ENCODE results near the gene ATG5. TPM values are rescaled to one million over a fixed set of nuclear protein-coding genes. Genes with fewer than 3 reads are reported as not detected.

Gene ATG5
- total and polyA plus RNA-seq, 2 donors (not counting 1 experiment from before 2014, with no cell fraction given): 13.6 to 26.3 TPM

GRCh38 chr6:106141441-106142237, 183.9 kb downstream of the ATG5 start:
- no peak for TF ChIP-seq EZH2 (IDR thresholded peaks at IDR 0.05; ENCODE audit: borderline replicate concordance, insufficient read depth, low read depth, low read length, poor library complexity, severe bottlenecking)
- TF ChIP-seq, protein P1, sequence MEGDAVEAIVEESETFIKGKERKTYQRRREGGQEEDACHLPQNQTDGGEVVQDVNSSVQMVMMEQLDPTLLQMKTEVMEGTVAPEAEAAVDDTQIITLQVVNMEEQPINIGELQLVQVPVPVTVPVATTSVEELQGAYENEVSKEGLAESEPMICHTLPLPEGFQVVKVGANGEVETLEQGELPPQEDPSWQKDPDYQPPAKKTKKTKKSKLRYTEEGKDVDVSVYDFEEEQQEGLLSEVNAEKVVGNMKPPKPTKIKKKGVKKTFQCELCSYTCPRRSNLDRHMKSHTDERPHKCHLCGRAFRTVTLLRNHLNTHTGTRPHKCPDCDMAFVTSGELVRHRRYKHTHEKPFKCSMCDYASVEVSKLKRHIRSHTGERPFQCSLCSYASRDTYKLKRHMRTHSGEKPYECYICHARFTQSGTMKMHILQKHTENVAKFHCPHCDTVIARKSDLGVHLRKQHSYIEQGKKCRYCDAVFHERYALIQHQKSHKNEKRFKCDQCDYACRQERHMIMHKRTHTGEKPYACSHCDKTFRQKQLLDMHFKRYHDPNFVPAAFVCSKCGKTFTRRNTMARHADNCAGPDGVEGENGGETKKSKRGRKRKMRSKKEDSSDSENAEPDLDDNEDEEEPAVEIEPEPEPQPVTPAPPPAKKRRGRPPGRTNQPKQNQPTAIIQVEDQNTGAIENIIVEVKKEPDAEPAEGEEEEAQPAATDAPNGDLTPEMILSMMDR (IDR thresholded peaks at IDR 0.05): no peak
- Mint-ChIP-seq H3K27me3 (peaks cover 3% of the 10 kb centered on the region), H3K4me1 (peaks cover 35% of the 10 kb centered on the region), H3K27ac (peak overlapping the region; percentile 57), H3K9me3 (ENCODE audit: insufficient read depth) (no peaks in the 10 kb centered on the region), H3K4me3 (peak overlapping the region; percentile 68)
- Histone ChIP-seq H3K36me3 (replicated peaks in 1 of 2; ENCODE audit: control extremely low read depth in 1 of 2, control insufficient read depth in 1 of 2, extremely low read depth in 1 of 2, insufficient read depth in 2 of 2, low read length in 1 of 2) (no peaks in the 10 kb centered on the region), H3K4me3 (ENCODE audit: control extremely low read depth in 1 of 5, extremely low read depth in 1 of 5, insufficient read depth in 1 of 5, low read depth in 2 of 5, low read length in 4 of 5) (no peak overlapping the region), H2AFZ (ENCODE audit: insufficient read depth, low read depth, low read length, poor library complexity, severe bottlenecking) (peak overlapping the region; percentile 73), H3K4me1 (ENCODE audit: control insufficient read depth in 2 of 2, insufficient read depth in 2 of 2, low read length in 2 of 2) (peaks cover 18 to 21% of the 10 kb centered on the region in 2 donors), H3K79me2 (ENCODE audit: control insufficient read depth, insufficient read depth, low read length) (no peaks in the 10 kb centered on the region), H4K20me1 (ENCODE audit: control insufficient read depth, insufficient read depth, low read length, poor library complexity, severe bottlenecking) (no peaks in the 10 kb centered on the region), H3K27me3 (replicated peaks in 1 of 4; ENCODE audit: control extremely low read depth in 1 of 4, control insufficient read depth in 3 of 4, insufficient read depth in 4 of 4, low read length in 3 of 4) (no peaks in the 10 kb centered on the region), H3K27ac (ENCODE audit: low read length in 2 of 2) (peak overlapping the region; percentile 34 to 42), H3K9me3 (ENCODE audit: control extremely low read depth in 1 of 3, control insufficient read depth in 2 of 3, insufficient read depth in 1 of 3, low read length in 2 of 3) (no peaks in the 10 kb centered on the region), H3K9ac (ENCODE audit: low read length) (peak overlapping the region; percentile 17), H3K4me2 (replicated peaks; ENCODE audit: low read depth, low read length, poor library complexity, severe bottlenecking) (peak overlapping the region; percentile 45)
- ChIA-PET CTCF (interaction anchor here (0.9 to 1.1 kb wide), 2 partner anchors 49 to 81 kb away, joined by 3 to 4 read pairs; no protein-coding TSS in a partner anchor), POLR2A (interaction anchor here (0.6 kb wide), 1 partner anchor 155 kb away, joined by 3 read pairs; no protein-coding TSS in a partner anchor)
- whole genome bisulfite sequencing (ENCODE audit: insufficient coverage): 0% methylated on average over 3 of the region's 9 CpGs
- ATAC-seq (ENCODE audit: low read depth) (peak; percentile 59), DNase-seq (peak; percentile 53)
- intact Hi-C loops (cut with micrococcal nuclease): no loop called here

GRCh38 chr6:106138151-106138550, 187.4 kb downstream of the ATG5 start:
- peaks cover 24% of the 10 kb centered on the region for H3K4me1 Mint-ChIP-seq
- Histone ChIP-seq H3K4me3 (ENCODE audit: control extremely low read depth in 1 of 5, extremely low read depth in 1 of 5, insufficient read depth in 1 of 5, low read depth in 2 of 5, low read length in 4 of 5) (no peak overlapping the region), H2AFZ (ENCODE audit: insufficient read depth, low read depth, low read length, poor library complexity, severe bottlenecking) (peak overlapping the region; percentile 36), H3K27ac (ENCODE audit: low read length in 2 of 2) (no peak overlapping the region), H3K27me3 (replicated peaks in 1 of 4; ENCODE audit: control extremely low read depth in 1 of 4, control insufficient read depth in 3 of 4, insufficient read depth in 4 of 4, low read length in 3 of 4) (no peaks in the 10 kb centered on the region), H3K9me3 (ENCODE audit: control extremely low read depth in 1 of 3, control insufficient read depth in 2 of 3, insufficient read depth in 1 of 3, low read length in 2 of 3) (no peaks in the 10 kb centered on the region), H3K79me2 (ENCODE audit: control insufficient read depth, insufficient read depth, low read length) (no peaks in the 10 kb centered on the region), H3K9ac (ENCODE audit: low read length) (no peak overlapping the region), H3K4me1 (ENCODE audit: control insufficient read depth in 2 of 2, insufficient read depth in 2 of 2, low read length in 2 of 2) (peaks cover 18 to 21% of the 10 kb centered on the region in 2 donors), H3K36me3 (replicated peaks in 1 of 2; ENCODE audit: control extremely low read depth in 1 of 2, control insufficient read depth in 1 of 2, extremely low read depth in 1 of 2, insufficient read depth in 2 of 2, low read length in 1 of 2) (no peaks in the 10 kb centered on the region), H3K4me2 (replicated peaks; ENCODE audit: low read depth, low read length, poor library complexity, severe bottlenecking) (no peak overlapping the region), H4K20me1 (ENCODE audit: control insufficient read depth, insufficient read depth, low read length, poor library complexity, severe bottlenecking) (no peaks in the 10 kb centered on the region)
- H3K9me3 Mint-ChIP-seq (ENCODE audit: insufficient read depth): no peaks in the 10 kb centered on the region
- intact Hi-C loops (cut with micrococcal nuclease): no loop called here
- TF ChIP-seq EZH2 (IDR thresholded peaks at IDR 0.05; ENCODE audit: borderline replicate concordance, insufficient read depth, low read depth, low read length, poor library complexity, severe bottlenecking): no peak
- TF ChIP-seq, protein P1 (IDR thresholded peaks at IDR 0.05): no peak
- ATAC-seq (ENCODE audit: low read depth): peak; percentile 26
- ChIA-PET CTCF (no interaction called here), POLR2A (no interaction called here)
- peaks cover 3% of the 10 kb centered on the region for H3K27me3 Mint-ChIP-seq
- 64% methylated on average over 6 of the region's 6 CpGs for WGBS (ENCODE audit: insufficient coverage)
- H3K4me3 Mint-ChIP-seq: no peak overlapping the region
- H3K27ac Mint-ChIP-seq: no peak overlapping the region
- no peak for DNase-seq

Data from B cell (primary cell).